Body of pancreas (tissue), 4 donors: ENCODE results near the gene HSF2BP. TPM values are rescaled to one million over a fixed set of nuclear protein-coding genes. Genes with fewer than 3 reads are reported as not detected.
"Not testable (repeated sequence)": the region's sequence is repeated elsewhere in the genome, so short reads cannot be mapped to it uniquely, and the experiment has no call there.

Experiments
- ATAC-seq: fragments of 150-250 bp; one replicate; pipeline ENCODE4 v1.9.1; 2016
- DNase-seq, 4 donors: peaks; one replicate each; pipeline ENCODE4 v3.0.0-alpha.2; 2019
- H3K27ac ChIP-seq, 4 donors: fragments of 200-600 bp; sonication (generic); 1 replicate in 3 of 4; 2 replicates in 1 of 4; pipeline versions ENCODE4 v1.5.1 to v1.6.1; 2016 to 2019; ENCODE audit warnings: mild to moderate bottlenecking in 1 of 4, mixed read lengths in 1 of 4, moderate library complexity in 1 of 4
- H3K27me3 ChIP-seq, 2 donors: fragments of 200-600 bp; sonication (generic); one replicate each; pipeline ENCODE4 v1.6.0; 2016; ENCODE audit warnings: mild to moderate bottlenecking in 1 of 2
- H3K36me3 ChIP-seq, 2 donors: fragments of 200-600 bp; sonication (generic); replicated peaks in 1 of 2; 2 replicates each; pipeline ENCODE4 v1.5.1; 2016; ENCODE audit warnings: low read depth in 2 of 2; ENCODE audit not compliant: insufficient read depth in 1 of 2
- H3K4me1 ChIP-seq: fragments of 200-600 bp; sonication (generic); one replicate; pipeline ENCODE4 v1.6.0; 2016
- H3K4me3 ChIP-seq, 2 donors: fragments of 200-600 bp; sonication (generic); 1 replicate in 1 of 2; 2 replicates in 1 of 2; pipeline ENCODE4 v1.5.1; 2016 to 2019
- H3K9me3 ChIP-seq, 3 donors: fragments of 200-600 bp; sonication (generic); 1 replicate in 2 of 3; 2 replicates in 1 of 3; pipeline ENCODE4 v1.5.1; 2016
- CTCF ChIP-seq, 7 experiments: fragments of 450-650 bp in 4 of 7; fragments of 200-600 bp in 3 of 7; sonication (generic) in 3 of 7; IDR thresholded peaks; one replicate each; pipeline ENCODE4 v1.5.1; 2016 to 2019; ENCODE audit warnings: antibody characterized with exemption in 7 of 7
- POLR2A ChIP-seq, 3 donors: fragments of 450-650 bp; IDR thresholded peaks; one replicate each; pipeline ENCODE4 v1.6.1; 2016; ENCODE audit warnings: antibody characterized with exemption in 3 of 3, mild to moderate bottlenecking in 2 of 3
- whole genome bisulfite sequencing, 2 donors: methylation state at CpG; one replicate each; pipeline ENCODE4 v1.1.5; 2017; 5-methylcytosine and 5-hydroxymethylcytosine counted together
- intact Hi-C: fragments of 100-400 bp; cut with DNase I; formaldehyde crosslinking; loops from one replicate; pipeline ENCODE4 v1.15.1; 2023
- total RNA-seq, 2 donors: library from RNA; depleted of rRNA; stranded (reverse); fragments of >200 nt; gene quantifications; one replicate each; pipeline ENCODE4 v1.1.0, GENCODE V29; 2016

HSF2BP gene
- total RNA-seq, 2 donors from 2014 or later, result 3.1 to 4.3 TPM

GRCh38 chr21:43599728-43600127 lies 59.6 kb downstream of the HSF2BP start:
- ATAC-seq (no peak), DNase-seq (no peak)
- no peak for TF ChIP-seq CTCF (IDR thresholded peaks at IDR 0.05)
- no peak for TF ChIP-seq POLR2A (IDR thresholded peaks at IDR 0.05)
- no peak overlapping the region for H3K27ac ChIP-seq
- no peaks in the 10 kb centered on the region for H3K27me3 ChIP-seq
- 61 to 85% methylated on average over 5 of the region's 5 CpGs for WGBS, 2 donors
- no peaks in the 10 kb centered on the region for H3K4me1 ChIP-seq
- intact Hi-C loops, result no loop called here
- no peak overlapping the region for H3K4me3 ChIP-seq
- no peaks in the 10 kb centered on the region for H3K36me3 ChIP-seq
- no peaks in the 10 kb centered on the region for H3K9me3 ChIP-seq

- Histone ChIP-seq H3K9me3 (no peaks in the 10 kb centered on the region), H3K4me1 (no peaks in the 10 kb centered on the region), H3K36me3 (no peaks in the 10 kb centered on the region), H3K4me3 (no peak overlapping the region), H3K27me3 (no peaks in the 10 kb centered on the region), H3K27ac (no peak overlapping the region)
- no peak for DNase-seq
- no peak for TF ChIP-seq POLR2A (IDR thresholded peaks at IDR 0.05)
- 83 to 85% methylated on average over 7 of the region's 7 CpGs for WGBS, 2 donors
- intact Hi-C loops, result no loop called here
- ATAC-seq, result no peak
These were observed 60.7 kb downstream of the HSF2BP start for GRCh38 chr21:43598416-43599120.

GRCh38 chr21:43597540-43598250 lies 61.6 kb downstream of the HSF2BP start:
- H3K9me3 ChIP-seq, result no peaks in the 10 kb centered on the region
- ATAC-seq (no peak), DNase-seq (no peak)
- intact Hi-C loops, result no loop called here
- H3K27me3 ChIP-seq, result no peaks in the 10 kb centered on the region
- 89 to 92% methylated on average over 6 of the region's 6 CpGs for WGBS, 2 donors
- H3K4me3 ChIP-seq, result no peak overlapping the region
- no peaks in the 10 kb centered on the region for H3K4me1 ChIP-seq
- no peak overlapping the region for H3K27ac ChIP-seq
- H3K36me3 ChIP-seq, result no peaks in the 10 kb centered on the region
- TF ChIP-seq POLR2A (IDR thresholded peaks at IDR 0.05) (no peak), CTCF (IDR thresholded peaks at IDR 0.05) (no peak)

GRCh38 chr21:43597052-43597451 lies 62.2 kb downstream of the HSF2BP start:
- Histone ChIP-seq H3K36me3 (no peaks in the 10 kb centered on the region), H3K9me3 (no peaks in the 10 kb centered on the region), H3K27ac (no peak overlapping the region), H3K4me3 (no peak overlapping the region), H3K27me3 (no peaks in the 10 kb centered on the region), H3K4me1 (no peaks in the 10 kb centered on the region)
- TF ChIP-seq POLR2A (IDR thresholded peaks at IDR 0.05), result no peak
- TF ChIP-seq CTCF (IDR thresholded peaks at IDR 0.05), result no peak
- ATAC-seq (no peak), DNase-seq (no peak)
- WGBS, 2 donors, result 80 to 90% methylated on average over 1 of the region's 1 CpG
- intact Hi-C loops, result no loop called here

GRCh38 chr21:43596616-43597015 lies 62.7 kb downstream of the HSF2BP start:
- WGBS, 2 donors, result 93 to 94% methylated on average over 5 of the region's 5 CpGs
- TF ChIP-seq CTCF (IDR thresholded peaks at IDR 0.05) (no peak), POLR2A (IDR thresholded peaks at IDR 0.05) (no peak)
- H3K4me1 ChIP-seq, result no peaks in the 10 kb centered on the region
- no peaks in the 10 kb centered on the region for H3K9me3 ChIP-seq
- H3K27ac ChIP-seq, result no peak overlapping the region
- no peak overlapping the region for H3K4me3 ChIP-seq
- H3K27me3 ChIP-seq, result no peaks in the 10 kb centered on the region
- H3K36me3 ChIP-seq, result no peaks in the 10 kb centered on the region
- intact Hi-C loops, result no loop called here
- DNase-seq, result no peak
- no peak for ATAC-seq

- WGBS, 2 donors, result 83 to 85% methylated on average over 8 of the region's 8 CpGs
- H3K27me3 ChIP-seq, ATAC-seq, intact Hi-C loops, H3K36me3 ChIP-seq, H3K4me3 ChIP-seq, H3K27ac ChIP-seq, H3K9me3 ChIP-seq, DNase-seq, H3K4me1 ChIP-seq: not testable (repeated sequence)
These were observed 63.5 kb downstream of the HSF2BP start for GRCh38 chr21:43595769-43596168.
